ENCODE measurements around the gene LRCH4. TPM values are rescaled to one million over a fixed set of nuclear protein-coding genes. Genes with fewer than 3 reads are reported as not detected.

The LRCH4 gene
- total and polyA plus RNA-seq, 2 of the 13 experiments (the other 11 are each of a cell fraction or from before 2014, with no cell fraction given) = 7.0 to 9.3 TPM

GRCh38 chr7:100563809-100564400 lies 22.0 kb downstream of the LRCH4 start (continued):
- TF ChIP-seq, protein P1, sequence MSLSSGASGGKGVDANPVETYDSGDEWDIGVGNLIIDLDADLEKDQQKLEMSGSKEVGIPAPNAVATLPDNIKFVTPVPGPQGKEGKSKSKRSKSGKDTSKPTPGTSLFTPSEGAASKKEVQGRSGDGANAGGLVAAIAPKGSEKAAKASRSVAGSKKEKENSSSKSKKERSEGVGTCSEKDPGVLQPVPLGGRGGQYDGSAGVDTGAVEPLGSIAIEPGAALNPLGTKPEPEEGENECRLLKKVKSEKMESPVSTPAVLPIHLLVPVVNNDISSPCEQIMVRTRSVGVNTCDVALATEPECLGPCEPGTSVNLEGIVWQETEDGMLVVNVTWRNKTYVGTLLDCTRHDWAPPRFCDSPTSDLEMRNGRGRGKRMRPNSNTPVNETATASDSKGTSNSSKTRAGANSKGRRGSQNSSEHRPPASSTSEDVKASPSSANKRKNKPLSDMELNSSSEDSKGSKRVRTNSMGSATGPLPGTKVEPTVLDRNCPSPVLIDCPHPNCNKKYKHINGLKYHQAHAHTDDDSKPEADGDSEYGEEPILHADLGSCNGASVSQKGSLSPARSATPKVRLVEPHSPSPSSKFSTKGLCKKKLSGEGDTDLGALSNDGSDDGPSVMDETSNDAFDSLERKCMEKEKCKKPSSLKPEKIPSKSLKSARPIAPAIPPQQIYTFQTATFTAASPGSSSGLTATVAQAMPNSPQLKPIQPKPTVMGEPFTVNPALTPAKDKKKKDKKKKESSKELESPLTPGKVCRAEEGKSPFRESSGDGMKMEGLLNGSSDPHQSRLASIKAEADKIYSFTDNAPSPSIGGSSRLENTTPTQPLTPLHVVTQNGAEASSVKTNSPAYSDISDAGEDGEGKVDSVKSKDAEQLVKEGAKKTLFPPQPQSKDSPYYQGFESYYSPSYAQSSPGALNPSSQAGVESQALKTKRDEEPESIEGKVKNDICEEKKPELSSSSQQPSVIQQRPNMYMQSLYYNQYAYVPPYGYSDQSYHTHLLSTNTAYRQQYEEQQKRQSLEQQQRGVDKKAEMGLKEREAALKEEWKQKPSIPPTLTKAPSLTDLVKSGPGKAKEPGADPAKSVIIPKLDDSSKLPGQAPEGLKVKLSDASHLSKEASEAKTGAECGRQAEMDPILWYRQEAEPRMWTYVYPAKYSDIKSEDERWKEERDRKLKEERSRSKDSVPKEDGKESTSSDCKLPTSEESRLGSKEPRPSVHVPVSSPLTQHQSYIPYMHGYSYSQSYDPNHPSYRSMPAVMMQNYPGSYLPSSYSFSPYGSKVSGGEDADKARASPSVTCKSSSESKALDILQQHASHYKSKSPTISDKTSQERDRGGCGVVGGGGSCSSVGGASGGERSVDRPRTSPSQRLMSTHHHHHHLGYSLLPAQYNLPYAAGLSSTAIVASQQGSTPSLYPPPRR (CRISPR knock-in tag; IDR thresholded peaks at IDR 0.05; ENCODE audit: borderline replicate concordance) = no peak
- TF ChIP-seq ZNF577 (CRISPR knock-in tag; IDR thresholded peaks at IDR 0.05; ENCODE audit: borderline replicate concordance, low read depth) (no peak), HOXD1 (CRISPR knock-in tag; IDR thresholded peaks at IDR 0.05) (0 out of 2 replicates have a peak, but pooled peaks have one; percentile 28), PCBP1 (IDR thresholded peaks at IDR 0.05; ENCODE audit: borderline replicate concordance, low read depth, low read length) (no peak), SP1 (IDR thresholded peaks at IDR 0.05) (no peak), SP1 (CRISPR knock-in tag; IDR thresholded peaks at IDR 0.05) (no peak), ZNF383 (CRISPR knock-in tag; IDR thresholded peaks at IDR 0.05; ENCODE audit: borderline replicate concordance) (no peak), RAD21 (CRISPR knock-in tag; IDR thresholded peaks at IDR 0.05) (peak; percentile 66), GATAD2A (CRISPR knock-in tag; IDR thresholded peaks at IDR 0.05) (no peak), ZNF205 (CRISPR knock-in tag; IDR thresholded peaks at IDR 0.05) (no peak), ZNF879 (CRISPR knock-in tag; IDR thresholded peaks at IDR 0.05) (no peak), CEBPB (IDR thresholded peaks at IDR 0.05; ENCODE audit: borderline replicate concordance, low read depth, low read length) (no peak), ZNF337 (CRISPR knock-in tag; IDR thresholded peaks at IDR 0.05; ENCODE audit: borderline replicate concordance, low read depth) (no peak), SSRP1 (CRISPR knock-in tag; IDR thresholded peaks at IDR 0.05) (no peak)
- TF ChIP-seq, protein P2, sequence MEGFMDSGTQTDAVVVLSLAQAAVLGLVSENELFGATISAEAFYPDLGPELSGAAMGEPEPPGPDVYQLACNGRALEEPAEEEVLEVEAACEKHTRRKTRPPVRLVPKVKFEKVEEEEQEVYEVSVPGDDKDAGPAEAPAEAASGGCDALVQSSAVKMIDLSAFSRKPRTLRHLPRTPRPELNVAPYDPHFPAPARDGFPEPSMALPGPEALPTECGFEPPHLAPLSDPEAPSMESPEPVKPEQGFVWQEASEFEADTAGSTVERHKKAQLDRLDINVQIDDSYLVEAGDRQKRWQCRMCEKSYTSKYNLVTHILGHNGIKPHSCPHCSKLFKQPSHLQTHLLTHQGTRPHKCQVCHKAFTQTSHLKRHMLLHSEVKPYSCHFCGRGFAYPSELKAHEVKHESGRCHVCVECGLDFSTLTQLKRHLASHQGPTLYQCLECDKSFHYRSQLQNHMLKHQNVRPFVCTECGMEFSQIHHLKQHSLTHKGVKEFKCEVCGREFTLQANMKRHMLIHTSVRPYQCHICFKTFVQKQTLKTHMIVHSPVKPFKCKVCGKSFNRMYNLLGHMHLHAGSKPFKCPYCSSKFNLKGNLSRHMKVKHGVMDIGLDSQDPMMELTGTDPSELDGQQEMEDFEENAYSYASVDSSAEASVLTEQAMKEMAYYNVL (CRISPR knock-in tag; IDR thresholded peaks at IDR 0.05; ENCODE audit: borderline replicate concordance) = no peak
- TF ChIP-seq, protein P3, sequence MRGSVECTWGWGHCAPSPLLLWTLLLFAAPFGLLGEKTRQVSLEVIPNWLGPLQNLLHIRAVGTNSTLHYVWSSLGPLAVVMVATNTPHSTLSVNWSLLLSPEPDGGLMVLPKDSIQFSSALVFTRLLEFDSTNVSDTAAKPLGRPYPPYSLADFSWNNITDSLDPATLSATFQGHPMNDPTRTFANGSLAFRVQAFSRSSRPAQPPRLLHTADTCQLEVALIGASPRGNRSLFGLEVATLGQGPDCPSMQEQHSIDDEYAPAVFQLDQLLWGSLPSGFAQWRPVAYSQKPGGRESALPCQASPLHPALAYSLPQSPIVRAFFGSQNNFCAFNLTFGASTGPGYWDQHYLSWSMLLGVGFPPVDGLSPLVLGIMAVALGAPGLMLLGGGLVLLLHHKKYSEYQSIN (CRISPR knock-in tag; IDR thresholded peaks at IDR 0.05; ENCODE audit: borderline replicate concordance) = no peak
- TF ChIP-seq, protein P4, sequence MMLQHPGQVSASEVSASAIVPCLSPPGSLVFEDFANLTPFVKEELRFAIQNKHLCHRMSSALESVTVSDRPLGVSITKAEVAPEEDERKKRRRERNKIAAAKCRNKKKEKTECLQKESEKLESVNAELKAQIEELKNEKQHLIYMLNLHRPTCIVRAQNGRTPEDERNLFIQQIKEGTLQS (CRISPR knock-in tag; IDR thresholded peaks at IDR 0.05) = no peak
- TF ChIP-seq, protein P5, sequence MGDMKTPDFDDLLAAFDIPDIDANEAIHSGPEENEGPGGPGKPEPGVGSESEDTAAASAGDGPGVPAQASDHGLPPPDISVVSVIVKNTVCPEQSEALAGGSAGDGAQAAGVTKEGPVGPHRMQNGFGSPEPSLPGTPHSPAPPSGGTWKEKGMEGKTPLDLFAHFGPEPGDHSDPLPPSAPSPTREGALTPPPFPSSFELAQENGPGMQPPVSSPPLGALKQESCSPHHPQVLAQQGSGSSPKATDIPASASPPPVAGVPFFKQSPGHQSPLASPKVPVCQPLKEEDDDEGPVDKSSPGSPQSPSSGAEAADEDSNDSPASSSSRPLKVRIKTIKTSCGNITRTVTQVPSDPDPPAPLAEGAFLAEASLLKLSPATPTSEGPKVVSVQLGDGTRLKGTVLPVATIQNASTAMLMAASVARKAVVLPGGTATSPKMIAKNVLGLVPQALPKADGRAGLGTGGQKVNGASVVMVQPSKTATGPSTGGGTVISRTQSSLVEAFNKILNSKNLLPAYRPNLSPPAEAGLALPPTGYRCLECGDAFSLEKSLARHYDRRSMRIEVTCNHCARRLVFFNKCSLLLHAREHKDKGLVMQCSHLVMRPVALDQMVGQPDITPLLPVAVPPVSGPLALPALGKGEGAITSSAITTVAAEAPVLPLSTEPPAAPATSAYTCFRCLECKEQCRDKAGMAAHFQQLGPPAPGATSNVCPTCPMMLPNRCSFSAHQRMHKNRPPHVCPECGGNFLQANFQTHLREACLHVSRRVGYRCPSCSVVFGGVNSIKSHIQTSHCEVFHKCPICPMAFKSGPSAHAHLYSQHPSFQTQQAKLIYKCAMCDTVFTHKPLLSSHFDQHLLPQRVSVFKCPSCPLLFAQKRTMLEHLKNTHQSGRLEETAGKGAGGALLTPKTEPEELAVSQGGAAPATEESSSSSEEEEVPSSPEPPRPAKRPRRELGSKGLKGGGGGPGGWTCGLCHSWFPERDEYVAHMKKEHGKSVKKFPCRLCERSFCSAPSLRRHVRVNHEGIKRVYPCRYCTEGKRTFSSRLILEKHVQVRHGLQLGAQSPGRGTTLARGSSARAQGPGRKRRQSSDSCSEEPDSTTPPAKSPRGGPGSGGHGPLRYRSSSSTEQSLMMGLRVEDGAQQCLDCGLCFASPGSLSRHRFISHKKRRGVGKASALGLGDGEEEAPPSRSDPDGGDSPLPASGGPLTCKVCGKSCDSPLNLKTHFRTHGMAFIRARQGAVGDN (CRISPR knock-in tag; IDR thresholded peaks at IDR 0.05) = peak; percentile 56; the same call in 1 of the 2 replicates

All from HepG2 (cell line).